Chondrocyte (in vitro differentiated cells): ENCODE results near the gene OTULINL. TPM values are rescaled to one million over a fixed set of nuclear protein-coding genes. Genes with fewer than 3 reads are reported as not detected.
"Not testable (repeated sequence)": the region's sequence is repeated elsewhere in the genome, so short reads cannot be mapped to it uniquely, and the experiment has no call there.

Experiments
- DNase-seq: peaks from one replicate; pipeline ENCODE4 v3.0.0; 2021; ENCODE audit warnings: mixed read lengths, low spot score
- H3K27ac Mint-ChIP-seq: one replicate; pipeline ENCODE4 v1.8.0; 2021; ENCODE audit warnings: mild to moderate bottlenecking, moderate library complexity, mixed read lengths; ENCODE audit not compliant: unreplicated experiment
- H3K27me3 Mint-ChIP-seq: 2 replicates; pipeline ENCODE4 v1.8.0; 2021; ENCODE audit warnings: low read depth, mixed read lengths
- H3K36me3 Mint-ChIP-seq: 2 replicates; pipeline ENCODE4 v1.8.0; 2021; ENCODE audit warnings: low read depth, mixed read lengths
- H3K4me1 Mint-ChIP-seq: 2 replicates; pipeline ENCODE4 v1.8.0; 2021; ENCODE audit warnings: low read depth, mild to moderate bottlenecking, mixed read lengths
- H3K4me3 Mint-ChIP-seq: one replicate; pipeline ENCODE4 v1.8.0; 2021; ENCODE audit warnings: mild to moderate bottlenecking, moderate library complexity, mixed read lengths; ENCODE audit not compliant: unreplicated experiment
- H3K9me3 Mint-ChIP-seq: 2 replicates; pipeline ENCODE4 v1.8.0; 2021; ENCODE audit warnings: low read depth, mixed read lengths
- CTCF ChIP-seq: fragments of 200-600 bp; sonication (generic); IDR thresholded peaks from 2 replicates; pipeline ENCODE4 v1.5.0; 2021; ENCODE audit warnings: antibody characterized with exemption, mild to moderate bottlenecking, moderate library complexity
- total RNA-seq: library from RNA; stranded (reverse); gene quantifications from 3 replicates; pipeline ENCODE4 v1.2.1, GENCODE V29; 2021

Gene OTULINL
- total RNA-seq, 1 donor from 2014 or later = 5.6 TPM

DNA sequence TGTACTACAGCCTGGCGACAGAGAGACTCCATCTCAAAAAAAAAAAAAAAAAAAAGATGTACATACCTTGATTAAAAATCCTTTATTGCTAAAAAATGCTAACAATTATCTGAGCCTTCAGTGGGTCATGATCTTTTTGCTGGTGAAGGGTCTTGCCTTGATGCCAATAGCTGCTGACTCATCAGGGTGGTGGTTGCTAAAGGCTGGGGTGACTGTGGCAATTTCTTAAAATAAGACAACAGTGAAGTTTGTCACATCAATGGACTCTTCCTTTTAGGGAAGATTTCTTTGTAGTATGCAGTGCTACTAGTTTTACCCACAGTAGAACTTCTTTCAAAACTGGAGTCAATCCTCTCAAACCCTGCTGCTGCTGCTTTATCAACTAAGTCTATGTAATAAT is 33.9 kb upstream of the OTULINL start:
- no peak overlapping the region for H3K4me3 Mint-ChIP-seq
- H3K27me3 Mint-ChIP-seq = peaks cover 28% of the 10 kb centered on the region
- H3K9me3 Mint-ChIP-seq = peaks cover 2% of the 10 kb centered on the region
- no peak overlapping the region for H3K27ac Mint-ChIP-seq
- H3K36me3 Mint-ChIP-seq = no peaks in the 10 kb centered on the region
- no peaks in the 10 kb centered on the region for H3K4me1 Mint-ChIP-seq
- TF ChIP-seq CTCF = no peak
- DNase-seq = no peak

- H3K9me3 Mint-ChIP-seq = peaks cover 2% of the 10 kb centered on the region
- TF ChIP-seq CTCF = no peak
- no peak overlapping the region for H3K27ac Mint-ChIP-seq
- H3K4me1 Mint-ChIP-seq = no peaks in the 10 kb centered on the region
- H3K36me3 Mint-ChIP-seq = no peaks in the 10 kb centered on the region
- DNase-seq = no peak
- no peak overlapping the region for H3K4me3 Mint-ChIP-seq
- peaks cover 37% of the 10 kb centered on the region for H3K27me3 Mint-ChIP-seq
Observed at GRCh38 chr5:14551211-14551610, 30.4 kb upstream of the OTULINL start.

- no peak for TF ChIP-seq CTCF
- H3K27me3 Mint-ChIP-seq = peaks cover 37% of the 10 kb centered on the region
- peaks cover 2% of the 10 kb centered on the region for H3K9me3 Mint-ChIP-seq
- H3K27ac Mint-ChIP-seq = no peak overlapping the region
- H3K36me3 Mint-ChIP-seq = no peaks in the 10 kb centered on the region
- H3K4me3 Mint-ChIP-seq = no peak overlapping the region
- no peaks in the 10 kb centered on the region for H3K4me1 Mint-ChIP-seq
- no peak for DNase-seq
Observed at GRCh38 chr5:14552017-14552416, 29.6 kb upstream of the OTULINL start.

DNA sequence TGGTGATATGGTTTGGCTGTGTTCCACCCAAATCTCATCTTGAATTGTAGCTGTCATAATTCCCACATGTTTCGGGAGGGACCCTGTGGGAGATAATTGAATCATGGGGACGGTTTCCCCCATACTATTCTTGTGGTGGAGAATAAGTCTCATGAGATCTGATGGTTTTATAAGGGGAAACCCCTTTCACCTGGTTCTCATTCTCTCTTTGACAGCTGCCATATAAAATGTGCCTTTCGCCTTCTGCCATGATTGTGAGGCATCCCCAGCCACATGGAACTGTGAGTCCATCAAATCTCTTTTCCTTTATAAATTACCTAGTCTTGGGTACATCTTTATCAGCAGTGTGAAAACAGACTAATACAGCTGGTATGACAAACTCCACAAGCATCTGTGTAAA is 27.3 kb upstream of the OTULINL start:
- not testable (repeated sequence) for H3K36me3 Mint-ChIP-seq, H3K27ac Mint-ChIP-seq, H3K4me3 Mint-ChIP-seq, H3K4me1 Mint-ChIP-seq, DNase-seq, H3K9me3 Mint-ChIP-seq
- peaks cover 30% of the 10 kb centered on the region for H3K27me3 Mint-ChIP-seq

DNA sequence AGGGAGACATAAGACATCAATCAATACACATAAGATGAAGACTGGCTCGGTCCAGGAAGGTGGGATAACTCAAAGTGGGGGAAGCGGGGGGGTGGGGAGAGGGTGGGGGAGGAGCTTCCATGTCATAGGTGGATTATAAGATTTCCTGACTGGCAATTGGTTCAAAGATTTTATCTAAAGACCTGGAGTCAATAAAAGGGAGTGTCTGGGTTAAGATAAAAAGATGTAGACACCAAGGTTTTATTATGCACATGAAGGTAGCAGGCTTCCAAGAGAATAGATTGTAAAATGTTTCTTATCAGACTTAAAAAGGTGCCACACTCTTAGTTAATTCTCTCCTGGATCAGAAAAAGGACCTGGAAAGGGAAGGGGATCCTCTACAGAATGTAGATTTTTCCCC is 25.6 kb upstream of the OTULINL start:
- Mint-ChIP-seq H3K9me3 (peaks cover 2% of the 10 kb centered on the region), H3K27ac (no peak overlapping the region), H3K4me3 (no peak overlapping the region), H3K27me3 (peaks cover 26% of the 10 kb centered on the region), H3K4me1 (peaks cover 6% of the 10 kb centered on the region), H3K36me3 (no peaks in the 10 kb centered on the region)
- no peak for TF ChIP-seq CTCF
- no peak for DNase-seq

DNA sequence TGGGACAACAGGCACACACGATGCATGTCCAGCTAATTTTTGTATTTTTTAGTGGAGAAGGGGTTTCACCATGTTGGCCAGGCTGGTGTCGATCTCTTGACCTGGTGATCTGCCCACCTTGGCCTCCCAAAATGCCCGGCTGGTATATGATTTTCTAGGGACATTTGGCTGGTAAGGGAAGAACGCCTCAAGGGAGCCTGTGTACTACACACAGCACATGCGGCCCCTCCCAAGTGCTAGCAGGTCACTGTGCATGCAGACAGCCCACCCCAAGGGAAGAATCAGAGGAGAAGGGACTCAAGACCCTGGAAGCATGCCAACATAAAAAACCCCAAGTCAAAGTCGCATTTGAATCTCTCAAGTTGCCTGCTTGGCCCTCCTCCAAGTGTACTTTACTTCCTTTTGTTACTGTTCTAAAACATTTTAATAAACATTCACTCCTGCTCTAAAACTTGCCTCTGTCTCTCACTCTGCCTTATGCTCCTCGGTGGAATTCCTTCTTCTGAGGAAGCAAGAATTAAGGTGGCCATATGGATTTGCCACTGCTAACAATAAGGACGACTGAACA is 24.3 kb upstream of the OTULINL start:
- H3K4me3 Mint-ChIP-seq = no peak overlapping the region
- no peaks in the 10 kb centered on the region for H3K9me3 Mint-ChIP-seq
- TF ChIP-seq CTCF = no peak
- no peak for DNase-seq
- H3K4me1 Mint-ChIP-seq = peaks cover 6% of the 10 kb centered on the region
- H3K27ac Mint-ChIP-seq = no peak overlapping the region
- peaks cover 21% of the 10 kb centered on the region for H3K27me3 Mint-ChIP-seq
- no peaks in the 10 kb centered on the region for H3K36me3 Mint-ChIP-seq
